ENCODE results near the gene WDR7. TPM values are rescaled to one million over a fixed set of nuclear protein-coding genes. Genes with fewer than 3 reads are reported as not detected.

Gene WDR7
- total RNA-seq, 1 experiment from 2014 or later, result 11.5 TPM

GRCh38 chr18:57051021-57051656 is 400.0 kb downstream of the WDR7 start:
- no peak for TF ChIP-seq ZBTB33 (IDR thresholded peaks at IDR 0.05; ENCODE audit: extremely low read depth, insufficient replicate concordance, low read length)
- TF ChIP-seq ZFX (IDR thresholded peaks at IDR 0.05), result no peak
- TF ChIP-seq CEBPB (IDR thresholded peaks at IDR 0.05; ENCODE audit: low read depth), result no peak
- no peak for TF ChIP-seq CTCF (IDR thresholded peaks at IDR 0.05 in 2 of 3, conservative IDR thresholded peaks at IDR 0.05 in 1 of 3; ENCODE audit: borderline replicate concordance in 1 of 3, insufficient read depth in 1 of 3, low read depth in 2 of 3, low read length in 2 of 3)
- no peak for TF ChIP-seq MAX (IDR thresholded peaks at IDR 0.05)
- TF ChIP-seq SRF (IDR thresholded peaks at IDR 0.05; ENCODE audit: low read depth), result no peak
- no peak for TF ChIP-seq ELF1 (IDR thresholded peaks at IDR 0.05; ENCODE audit: borderline replicate concordance, low read depth)
- TF ChIP-seq JUND (IDR thresholded peaks at IDR 0.05), result no peak
- no peak for TF ChIP-seq ATF3 (IDR thresholded peaks at IDR 0.05)
- no peak for TF ChIP-seq POLR2A (IDR thresholded peaks at IDR 0.05; ENCODE audit: borderline replicate concordance, extremely low read depth, insufficient read depth, insufficient read length)
- TF ChIP-seq EZH2phosphoT487 (IDR thresholded peaks at IDR 0.05; ENCODE audit: borderline replicate concordance), result no peak
- BruUV-seq (replicated peaks), result no TSS peak
- Histone ChIP-seq H3K4me3 (replicated peaks in 1 of 2; ENCODE audit: low read depth in 1 of 2, low read length in 2 of 2) (no peak overlapping the region), H3K79me2 (ENCODE audit: insufficient read depth, low read length) (no peaks in the 10 kb centered on the region), H3K27ac (ENCODE audit: low read depth, low read length) (no peak overlapping the region), H3K9ac (ENCODE audit: low read length) (no peak overlapping the region), H4K20me1 (ENCODE audit: insufficient read depth) (no peaks in the 10 kb centered on the region), H3K4me2 (ENCODE audit: low read length) (no peak overlapping the region), H3K9me3 (ENCODE audit: control insufficient read depth in 1 of 2, insufficient read depth in 1 of 2, low read depth in 1 of 2, low read length in 2 of 2) (no peaks in the 10 kb centered on the region), H3K9me2 (ENCODE audit: insufficient read depth) (no peaks in the 10 kb centered on the region), H3K4me1 (ENCODE audit: control insufficient read depth in 1 of 2, insufficient read depth in 2 of 2, low read length in 2 of 2) (no peaks in the 10 kb centered on the region), H2AFZ (ENCODE audit: low read depth, low read length, poor library complexity, severe bottlenecking) (no peak overlapping the region), H3K27me3 (ENCODE audit: insufficient read depth, low read length) (peaks cover 23% of the 10 kb centered on the region), H3K36me3 (ENCODE audit: control insufficient read depth in 1 of 2, insufficient read depth in 2 of 2, low read length in 2 of 2) (no peaks in the 10 kb centered on the region)
- DNase-seq (ENCODE audit: low read depth, low spot score) (no peak), ATAC-seq (no peak)
- intact Hi-C loops (cut with micrococcal nuclease), result no loop called here
- ChIA-PET RAD21 (ENCODE audit: low non-redundant PET in 1 of 2, low total read pairs in 2 of 2, uncharacterized antibody in 2 of 2, unreplicated experiment in 2 of 2) (no interaction called here), CTCF (no interaction called here), POLR2A (no interaction called here)
